ENCODE results near the gene ARRDC2. TPM values are rescaled to one million over a fixed set of nuclear protein-coding genes. Genes with fewer than 3 reads are reported as not detected.

The ARRDC2 gene
- total and polyA plus RNA-seq, 9 donors = 6.8 to 22.8 (median 12.6) TPM

DNA sequence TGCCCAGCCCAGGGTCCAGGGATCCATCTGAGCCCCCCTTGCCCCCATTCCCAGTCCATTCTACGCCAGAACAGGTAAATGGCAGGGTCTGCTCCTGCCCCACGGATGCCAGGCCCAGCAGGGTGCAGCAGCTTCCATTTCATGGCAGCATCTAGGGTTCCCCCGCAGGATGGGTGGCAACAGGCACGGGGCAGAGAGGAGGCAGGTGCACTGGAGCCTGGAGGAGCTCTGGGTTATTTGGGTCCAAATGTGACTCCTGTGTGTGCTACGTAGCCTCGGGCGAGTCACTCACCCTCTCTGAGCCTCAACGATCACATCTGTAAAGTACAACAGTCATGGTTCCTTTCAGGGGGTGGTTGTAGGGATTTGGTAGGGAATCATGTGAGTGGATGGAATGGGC, 51.3 kb downstream of the ARRDC2 start:
- Histone ChIP-seq H3K4me3 (no peak overlapping the region), H3K9me3 (no peaks in the 10 kb centered on the region), H3K27me3 (no peaks in the 10 kb centered on the region), H3K4me1 (ENCODE audit: insufficient read depth) (no peaks in the 10 kb centered on the region), H3K27ac (no peak overlapping the region), H3K36me3 (no peaks in the 10 kb centered on the region)
- TF ChIP-seq, protein P1, sequence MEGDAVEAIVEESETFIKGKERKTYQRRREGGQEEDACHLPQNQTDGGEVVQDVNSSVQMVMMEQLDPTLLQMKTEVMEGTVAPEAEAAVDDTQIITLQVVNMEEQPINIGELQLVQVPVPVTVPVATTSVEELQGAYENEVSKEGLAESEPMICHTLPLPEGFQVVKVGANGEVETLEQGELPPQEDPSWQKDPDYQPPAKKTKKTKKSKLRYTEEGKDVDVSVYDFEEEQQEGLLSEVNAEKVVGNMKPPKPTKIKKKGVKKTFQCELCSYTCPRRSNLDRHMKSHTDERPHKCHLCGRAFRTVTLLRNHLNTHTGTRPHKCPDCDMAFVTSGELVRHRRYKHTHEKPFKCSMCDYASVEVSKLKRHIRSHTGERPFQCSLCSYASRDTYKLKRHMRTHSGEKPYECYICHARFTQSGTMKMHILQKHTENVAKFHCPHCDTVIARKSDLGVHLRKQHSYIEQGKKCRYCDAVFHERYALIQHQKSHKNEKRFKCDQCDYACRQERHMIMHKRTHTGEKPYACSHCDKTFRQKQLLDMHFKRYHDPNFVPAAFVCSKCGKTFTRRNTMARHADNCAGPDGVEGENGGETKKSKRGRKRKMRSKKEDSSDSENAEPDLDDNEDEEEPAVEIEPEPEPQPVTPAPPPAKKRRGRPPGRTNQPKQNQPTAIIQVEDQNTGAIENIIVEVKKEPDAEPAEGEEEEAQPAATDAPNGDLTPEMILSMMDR (IDR thresholded peaks at IDR 0.05) = no peak
- TF ChIP-seq POLR2A (IDR thresholded peaks at IDR 0.05) (no peak), EP300 (IDR thresholded peaks at IDR 0.05) (no peak)
- intact Hi-C loops (cut with DNase I) = loop anchor here (2.0 to 5.0 kb wide), 3 partner anchors 42 to 52 kb away; partner anchors contain the start of gene ARRDC2 (in 1 of the 4)
- no peak for DNase-seq
- 61 to 71% (median 69%) methylated on average over 8 of the region's 8 CpGs for WGBS, 3 donors

DNA sequence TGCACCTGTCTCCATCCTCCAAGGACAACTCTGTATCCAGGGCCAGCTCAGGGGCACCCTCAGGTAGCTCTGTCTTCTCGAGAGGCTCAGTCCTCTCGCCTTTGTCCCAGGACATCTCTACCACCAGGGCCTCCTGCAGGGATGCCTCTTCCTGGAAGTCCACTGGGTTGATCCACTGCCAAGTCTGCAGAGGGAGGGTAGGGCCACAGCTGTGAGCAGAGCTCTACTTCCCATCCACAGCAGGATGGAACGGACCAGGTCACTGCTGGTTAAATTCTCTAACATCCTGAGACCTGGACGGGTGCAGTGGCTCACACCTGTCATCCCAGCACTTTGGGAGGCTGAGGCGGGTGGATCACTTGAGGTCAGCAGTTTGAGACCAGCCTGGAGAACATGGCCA, 51.9 kb downstream of the ARRDC2 start:
- Histone ChIP-seq H3K9me3 (no peaks in the 10 kb centered on the region), H3K27ac (no peak overlapping the region), H3K27me3 (no peaks in the 10 kb centered on the region), H3K36me3 (no peaks in the 10 kb centered on the region), H3K4me3 (no peak overlapping the region), H3K4me1 (ENCODE audit: insufficient read depth) (no peaks in the 10 kb centered on the region)
- no peak for DNase-seq
- intact Hi-C loops (cut with DNase I) = loop anchor here (2.0 to 5.0 kb wide), 3 partner anchors 43 to 53 kb away; partner anchors contain the start of gene ARRDC2 (in 1 of the 4)
- WGBS, 3 donors = 57 to 70% (median 68%) methylated on average over 4 to 5 of the region's 5 CpGs
- TF ChIP-seq, protein P1 (IDR thresholded peaks at IDR 0.05) = no peak
- TF ChIP-seq EP300 (IDR thresholded peaks at IDR 0.05) = no peak
- TF ChIP-seq POLR2A (IDR thresholded peaks at IDR 0.05) = no peak

DNA sequence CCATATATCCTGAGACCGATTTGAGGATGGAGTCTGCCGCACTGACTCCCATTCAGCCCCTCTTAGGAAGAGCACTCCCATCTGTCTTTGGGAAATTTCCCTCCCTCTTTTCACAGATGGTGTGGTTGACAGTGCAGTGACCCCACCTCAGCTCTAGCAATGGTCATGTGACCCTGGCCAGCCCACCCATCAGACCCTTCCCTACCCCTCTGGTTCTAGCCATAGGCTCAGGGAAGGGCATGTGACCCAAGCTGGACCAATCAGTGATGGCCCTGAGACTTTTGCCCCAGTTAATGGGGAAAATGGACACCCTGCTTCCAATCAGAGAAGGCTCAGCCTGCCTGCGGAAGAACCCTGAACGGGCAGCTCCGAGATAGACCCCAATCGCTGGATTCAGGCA, 52.5 kb downstream of the ARRDC2 start:
- TF ChIP-seq POLR2A (IDR thresholded peaks at IDR 0.05) (no peak), EP300 (IDR thresholded peaks at IDR 0.05) (no peak)
- TF ChIP-seq, protein P1 (IDR thresholded peaks at IDR 0.05) = no peak
- DNase-seq = no peak
- no peaks in the 10 kb centered on the region for H3K9me3 ChIP-seq
- 79 to 83% (median 82%) methylated on average over 6 of the region's 6 CpGs for WGBS, 3 donors
- H3K27me3 ChIP-seq = no peaks in the 10 kb centered on the region
- intact Hi-C loops (cut with DNase I) = no loop called here
- H3K4me3 ChIP-seq = no peak overlapping the region
- H3K36me3 ChIP-seq = no peaks in the 10 kb centered on the region
- H3K27ac ChIP-seq = no peak overlapping the region
- H3K4me1 ChIP-seq (ENCODE audit: insufficient read depth) = no peaks in the 10 kb centered on the region

DNA sequence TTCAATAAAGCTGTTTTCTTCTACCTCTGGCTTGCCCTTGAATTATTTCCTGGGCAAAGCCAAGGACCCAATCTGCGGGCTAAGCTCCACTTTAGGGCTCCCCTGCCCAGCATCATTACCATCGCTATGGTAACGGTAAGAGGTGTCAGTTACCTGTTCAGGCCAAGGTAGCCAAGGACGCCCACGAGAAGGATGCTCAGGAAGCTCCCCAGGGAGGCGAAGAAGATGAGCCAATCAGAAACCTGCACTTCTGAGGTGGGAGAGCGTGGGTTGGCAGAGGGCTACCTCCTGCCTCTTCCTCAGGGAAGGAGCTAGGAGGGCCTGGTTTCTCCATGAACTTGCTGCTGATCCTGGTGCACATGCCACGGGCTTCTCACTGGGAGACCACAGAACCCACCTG, 54.1 kb downstream of the ARRDC2 start:
- Histone ChIP-seq H3K4me3 (no peak overlapping the region), H3K36me3 (no peaks in the 10 kb centered on the region), H3K4me1 (ENCODE audit: insufficient read depth) (no peaks in the 10 kb centered on the region), H3K27me3 (no peaks in the 10 kb centered on the region), H3K27ac (no peak overlapping the region), H3K9me3 (no peaks in the 10 kb centered on the region)
- intact Hi-C loops (cut with DNase I) = no loop called here
- DNase-seq = no peak
- WGBS, 3 donors = 40 to 48% (median 43%) methylated on average over 8 of the region's 8 CpGs
- TF ChIP-seq POLR2A (IDR thresholded peaks at IDR 0.05) (no peak), EP300 (IDR thresholded peaks at IDR 0.05) (no peak)
- TF ChIP-seq, protein P1 (IDR thresholded peaks at IDR 0.05) = no peak

Data from ovary (tissue), 9 donors.